NCI-H2171 treated with DMSO at 0.1 percent for 48 hours (cell line): ENCODE measurements around the gene ERV3-1.
"Not testable (repeated sequence)": the region's sequence is repeated elsewhere in the genome, so short reads cannot be mapped to it uniquely, and the experiment has no call there.

Source experiments
- DNase-seq: peaks from one replicate; lab custom pipeline; 2025; lab: John Stamatoyannopoulos, UW

The ERV3-1 gene

GRCh38 chr7:65001291-65001814 lies 5.1 kb downstream of the ERV3-1 start:
- no peak for DNase-seq

GRCh38 chr7:64999165-65000004 lies 7.1 kb downstream of the ERV3-1 start:
- no peak for DNase-seq

- DNase-seq, result no peak
Measured at GRCh38 chr7:64998865-64999164, 7.7 kb downstream of the ERV3-1 start.

GRCh38 chr7:64997927-64998391 lies 8.5 kb downstream of the ERV3-1 start:
- DNase-seq, result no peak

GRCh38 chr7:64997164-64997908 lies 9.2 kb downstream of the ERV3-1 start:
- DNase-seq, result no peak

GRCh38 chr7:64996305-64996704 lies 10.2 kb downstream of the ERV3-1 start:
- no peak for DNase-seq

- no peak for DNase-seq
Measured at GRCh38 chr7:64993901-64994300, 12.6 kb downstream of the ERV3-1 start.

- DNase-seq, result no peak
Measured at GRCh38 chr7:64992971-64993370, 13.5 kb downstream of the ERV3-1 start.

- no peak for DNase-seq
Measured at GRCh38 chr7:64990936-64991335, 15.6 kb downstream of the ERV3-1 start, which contains the start of gene ZNF117. Gene ZNF117, minus strand, starts transcription at chr7:64991036.

- peak; percentile 1 for DNase-seq
Measured at GRCh38 chr7:64990216-64990615, 16.3 kb downstream of the ERV3-1 start.

GRCh38 chr7:64978497-64979203 lies 27.8 kb downstream of the ERV3-1 start:
- no peak for DNase-seq

GRCh38 chr7:64965594-64965993 lies 40.9 kb downstream of the ERV3-1 start:
- DNase-seq, result no peak

GRCh38 chr7:64959072-64959747 lies 47.3 kb downstream of the ERV3-1 start:
- DNase-seq, result peak; percentile 89

- DNase-seq, result peak; percentile 38
Measured at GRCh38 chr7:64951250-64951848, 55.1 kb downstream of the ERV3-1 start.

GRCh38 chr7:64950673-64951072 lies 55.8 kb downstream of the ERV3-1 start:
- not testable (repeated sequence) for DNase-seq

- DNase-seq, result not testable (repeated sequence)
Measured at GRCh38 chr7:64948774-64949173, 57.7 kb downstream of the ERV3-1 start.

GRCh38 chr7:64947252-64948000 lies 59.1 kb downstream of the ERV3-1 start:
- no peak for DNase-seq

GRCh38 chr7:64946772-64947171 lies 59.7 kb downstream of the ERV3-1 start:
- DNase-seq, result no peak

GRCh38 chr7:64945503-64946175 lies 60.8 kb downstream of the ERV3-1 start:
- no peak for DNase-seq
